MM.1S (cell line): ENCODE measurements around the gene ADO.

Source experiments
- EZH2 ChIP-seq: fragments of 300-600 bp; sonication (generic); optimal IDR thresholded peaks from 2 replicates; pipeline ENCODE3; 2017; ENCODE audit warnings: low read depth, mild to moderate bottlenecking, antibody characterized with exemption, low read length, mixed read lengths
- TF ChIP-seq, protein P1 (sequence below): fragments of 300-600 bp; sonication (generic); IDR thresholded peaks from 2 replicates; pipeline ENCODE4 v1.5.1; 2016; ENCODE audit warnings: antibody characterized with exemption, low read length, mixed read lengths

DNA sequence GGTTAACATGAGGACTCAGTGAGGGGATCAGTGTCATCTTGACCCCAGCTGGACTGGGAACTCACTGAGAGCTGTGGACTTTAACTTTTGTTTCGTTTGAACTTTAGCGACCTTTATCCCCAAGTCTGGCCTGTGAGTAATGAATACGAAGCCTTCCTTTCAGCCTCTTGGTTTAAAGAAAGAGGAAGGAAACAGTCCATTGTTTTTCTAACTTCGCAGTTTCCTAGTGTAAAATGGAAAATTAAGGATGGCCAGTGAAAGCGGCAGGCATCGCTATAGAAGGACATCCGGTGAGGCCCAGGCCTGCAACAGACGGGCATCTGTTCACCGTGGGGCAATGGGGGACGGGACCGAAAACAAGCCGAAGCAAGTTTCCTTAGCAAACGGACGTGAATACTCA lies 44.1 kb upstream of the ADO start:
- TF ChIP-seq, protein P1, sequence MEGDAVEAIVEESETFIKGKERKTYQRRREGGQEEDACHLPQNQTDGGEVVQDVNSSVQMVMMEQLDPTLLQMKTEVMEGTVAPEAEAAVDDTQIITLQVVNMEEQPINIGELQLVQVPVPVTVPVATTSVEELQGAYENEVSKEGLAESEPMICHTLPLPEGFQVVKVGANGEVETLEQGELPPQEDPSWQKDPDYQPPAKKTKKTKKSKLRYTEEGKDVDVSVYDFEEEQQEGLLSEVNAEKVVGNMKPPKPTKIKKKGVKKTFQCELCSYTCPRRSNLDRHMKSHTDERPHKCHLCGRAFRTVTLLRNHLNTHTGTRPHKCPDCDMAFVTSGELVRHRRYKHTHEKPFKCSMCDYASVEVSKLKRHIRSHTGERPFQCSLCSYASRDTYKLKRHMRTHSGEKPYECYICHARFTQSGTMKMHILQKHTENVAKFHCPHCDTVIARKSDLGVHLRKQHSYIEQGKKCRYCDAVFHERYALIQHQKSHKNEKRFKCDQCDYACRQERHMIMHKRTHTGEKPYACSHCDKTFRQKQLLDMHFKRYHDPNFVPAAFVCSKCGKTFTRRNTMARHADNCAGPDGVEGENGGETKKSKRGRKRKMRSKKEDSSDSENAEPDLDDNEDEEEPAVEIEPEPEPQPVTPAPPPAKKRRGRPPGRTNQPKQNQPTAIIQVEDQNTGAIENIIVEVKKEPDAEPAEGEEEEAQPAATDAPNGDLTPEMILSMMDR: no peak
- no peak for TF ChIP-seq EZH2
